HG03469 (cell line): Measurements from ENCODE around the gene CD164.
"Not testable (repeated sequence)": the region's sequence is repeated elsewhere in the genome, so short reads cannot be mapped to it uniquely, and the experiment has no call there.

Experiments used
- ATAC-seq: cut with Tn5 transposase; IDR thresholded peaks from one replicate; pipeline ENCODE4 v1.9.1; 2021; ENCODE audit warnings: mild to moderate bottlenecking, moderate library complexity, moderate number of reproducible peaks; ENCODE audit not compliant: unreplicated experiment

Gene CD164

GRCh38 chr6:109344226-109344625 lies 38.0 kb downstream of the CD164 start:
- ATAC-seq: no peak

- ATAC-seq: no peak
Measured at GRCh38 chr6:109343518-109343917, 38.7 kb downstream of the CD164 start.

GRCh38 chr6:109342911-109343310 lies 39.4 kb downstream of the CD164 start:
- ATAC-seq: no peak

- no peak for ATAC-seq
Measured at GRCh38 chr6:109342506-109342905, 39.8 kb downstream of the CD164 start.

GRCh38 chr6:109340811-109341210 lies 41.5 kb downstream of the CD164 start:
- ATAC-seq: no peak

- no peak for ATAC-seq
Measured at GRCh38 chr6:109339906-109340678, 42.2 kb downstream of the CD164 start.

- ATAC-seq: no peak
Measured at GRCh38 chr6:109336221-109336961, 45.9 kb downstream of the CD164 start.

GRCh38 chr6:109333870-109334269 lies 48.4 kb downstream of the CD164 start:
- ATAC-seq: not testable (repeated sequence)

GRCh38 chr6:109332748-109333147 lies 49.5 kb downstream of the CD164 start:
- ATAC-seq: no peak

- ATAC-seq: no peak
Measured at GRCh38 chr6:109331081-109331480, 51.2 kb downstream of the CD164 start.

GRCh38 chr6:109330263-109330662 lies 52.0 kb downstream of the CD164 start:
- ATAC-seq: no peak

GRCh38 chr6:109328629-109329028 lies 53.6 kb downstream of the CD164 start:
- ATAC-seq: no peak

- ATAC-seq: no peak
Measured at GRCh38 chr6:109327959-109328358, 54.3 kb downstream of the CD164 start.

- no peak for ATAC-seq
Measured at GRCh38 chr6:109327491-109327890, 54.8 kb downstream of the CD164 start.

- no peak for ATAC-seq
Measured at GRCh38 chr6:109326351-109326750, 55.9 kb downstream of the CD164 start.

GRCh38 chr6:109325400-109325801 lies 56.9 kb downstream of the CD164 start:
- ATAC-seq: no peak

- no peak for ATAC-seq
Measured at GRCh38 chr6:109323241-109323640, 59.0 kb downstream of the CD164 start.

GRCh38 chr6:109322825-109323224 lies 59.4 kb downstream of the CD164 start:
- ATAC-seq: no peak

- no peak for ATAC-seq
Measured at GRCh38 chr6:109321752-109322151, 60.5 kb downstream of the CD164 start.

GRCh38 chr6:109320072-109320471 lies 62.2 kb downstream of the CD164 start:
- ATAC-seq: no peak

- ATAC-seq: no peak
Measured at GRCh38 chr6:109318328-109318876, 63.9 kb downstream of the CD164 start.

GRCh38 chr6:109316909-109317308 lies 65.4 kb downstream of the CD164 start:
- ATAC-seq: no peak
